Neuron (in vitro differentiated cells): ENCODE data around the gene FNDC3B.

Experiments
- H2AFZ ChIP-seq: one replicate; pipeline ENCODE4 v1.6.1; 2013; ENCODE audit warnings: low read depth, mild to moderate bottlenecking, inconsistent platforms, low read length, moderate library complexity
- H3K27me3 ChIP-seq: one replicate; pipeline ENCODE4 v1.6.1; 2013; ENCODE audit warnings: low read length; ENCODE audit not compliant: insufficient read depth
- H3K36me3 ChIP-seq: one replicate; pipeline ENCODE4 v1.6.1; 2013; ENCODE audit warnings: low read length; ENCODE audit not compliant: insufficient read depth
- H3K4me1 ChIP-seq: one replicate; pipeline ENCODE4 v1.6.1; 2013; ENCODE audit warnings: low read length; ENCODE audit not compliant: insufficient read depth
- H3K4me3 ChIP-seq: 2 replicates; pipeline ENCODE4 v1.5.1; 2013; ENCODE audit warnings: mild to moderate bottlenecking, low read length, moderate library complexity
- H3K9me3 ChIP-seq: one replicate; pipeline ENCODE4 v1.6.1; 2013; ENCODE audit warnings: low read length

FNDC3B gene

DNA sequence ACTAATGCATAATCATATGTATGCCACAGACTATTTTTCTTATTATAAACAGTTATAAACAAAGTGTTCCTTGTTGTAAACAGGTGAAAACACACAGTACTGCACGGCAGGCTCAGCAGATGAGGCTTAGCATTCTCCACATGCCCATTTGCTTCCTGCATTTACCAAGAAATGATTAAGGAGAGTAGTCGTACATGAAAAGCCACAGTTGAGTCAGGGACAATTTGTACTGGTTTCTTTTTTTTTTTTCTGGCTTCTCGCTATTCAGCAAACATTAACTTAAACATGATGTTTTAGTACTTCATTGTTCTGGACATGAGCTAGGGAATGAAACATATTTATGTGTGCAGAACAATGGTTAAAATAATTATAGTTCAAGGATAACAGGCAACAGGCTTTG, 345.5 kb downstream of the FNDC3B start:
- H3K4me1 ChIP-seq = no peaks in the 10 kb centered on the region
- H3K36me3 ChIP-seq = peaks cover 23% of the 10 kb centered on the region
- H3K4me3 ChIP-seq = no peak overlapping the region
- H3K27me3 ChIP-seq = no peaks in the 10 kb centered on the region
- H2AFZ ChIP-seq = no peak overlapping the region
- H3K9me3 ChIP-seq = peaks cover 8% of the 10 kb centered on the region

DNA sequence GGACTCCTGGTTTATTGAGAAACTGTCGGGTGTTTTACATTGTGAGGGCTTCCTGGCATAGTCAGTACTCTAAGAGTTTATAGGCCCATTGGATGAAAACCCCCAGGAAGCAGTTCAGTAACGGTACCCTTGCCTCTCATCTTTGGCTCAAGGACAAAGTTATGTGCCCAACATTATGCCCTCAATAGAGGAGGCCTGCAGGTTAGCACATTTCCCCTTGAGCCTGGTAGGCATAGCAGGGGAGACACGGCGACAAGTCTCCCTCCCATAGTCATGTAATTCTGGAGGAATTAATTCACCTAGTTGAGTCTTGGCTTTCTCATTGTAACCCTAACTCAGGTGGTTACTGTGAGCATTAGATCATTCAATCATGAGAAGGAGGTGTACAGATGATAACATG, 348.4 kb downstream of the FNDC3B start:
- H3K4me3 ChIP-seq = no peak overlapping the region
- H3K9me3 ChIP-seq = no peaks in the 10 kb centered on the region
- no peaks in the 10 kb centered on the region for H3K27me3 ChIP-seq
- H3K4me1 ChIP-seq = peaks cover 9% of the 10 kb centered on the region
- peaks cover 11% of the 10 kb centered on the region for H3K36me3 ChIP-seq
- no peak overlapping the region for H2AFZ ChIP-seq

DNA sequence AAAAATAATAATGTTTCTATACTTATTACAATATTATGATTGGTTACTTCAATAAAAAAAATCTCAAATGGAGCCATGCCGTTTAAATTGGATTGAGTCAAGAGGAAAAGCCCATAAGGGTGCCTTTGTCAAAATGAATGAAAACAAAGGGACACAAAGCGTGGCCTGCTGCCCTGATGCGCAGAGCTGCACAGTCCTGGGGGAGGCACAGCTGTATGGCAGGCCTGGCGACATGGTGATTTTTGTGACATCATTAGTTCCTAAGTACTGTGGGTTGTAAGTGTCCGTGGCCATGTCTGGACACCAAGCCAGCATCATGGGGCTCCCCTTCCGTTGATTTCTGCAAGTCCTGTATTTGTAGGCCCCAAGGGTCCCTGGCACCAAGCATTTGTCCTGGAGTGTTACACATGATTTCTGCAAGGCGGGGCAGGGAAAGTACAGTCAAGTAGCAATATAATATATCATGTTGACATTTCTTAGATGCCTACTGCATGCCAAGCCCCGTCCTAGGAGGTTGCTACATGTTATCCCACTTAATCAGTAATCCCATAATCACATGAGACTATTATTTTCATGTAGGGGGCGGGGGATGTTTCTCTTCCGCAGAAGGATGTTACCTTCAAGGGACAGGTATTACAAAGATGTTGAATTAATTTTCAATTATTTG, 349.2 kb downstream of the FNDC3B start:
- peaks cover 7% of the 10 kb centered on the region for H3K36me3 ChIP-seq
- no peaks in the 10 kb centered on the region for H3K9me3 ChIP-seq
- H3K4me3 ChIP-seq = no peak overlapping the region
- no peaks in the 10 kb centered on the region for H3K27me3 ChIP-seq
- H2AFZ ChIP-seq = no peak overlapping the region
- peaks cover 9% of the 10 kb centered on the region for H3K4me1 ChIP-seq

DNA sequence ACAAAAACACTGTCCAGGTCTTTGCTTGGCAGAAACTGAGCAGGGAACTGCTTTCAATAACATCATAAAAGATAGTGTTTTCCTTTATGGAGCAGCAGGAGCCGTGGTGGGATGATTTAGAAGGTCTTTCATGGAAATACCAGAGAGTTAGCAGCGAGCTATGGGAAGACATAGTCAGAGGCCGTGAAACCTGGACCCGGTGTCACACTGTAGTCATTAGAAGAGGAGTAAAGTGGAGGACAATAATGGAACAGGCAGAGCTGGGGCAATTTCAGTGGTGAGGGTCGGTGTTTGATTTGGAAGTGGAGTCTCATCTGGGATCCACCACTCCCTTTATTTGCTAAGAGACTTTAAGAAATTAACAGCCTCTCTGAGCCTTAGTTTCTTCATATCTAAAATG, 351.4 kb downstream of the FNDC3B start:
- Histone ChIP-seq H3K9me3 (no peaks in the 10 kb centered on the region), H3K27me3 (no peaks in the 10 kb centered on the region), H2AFZ (no peak overlapping the region), H3K4me1 (peaks cover 9% of the 10 kb centered on the region), H3K4me3 (no peak overlapping the region), H3K36me3 (peaks cover 8% of the 10 kb centered on the region)

DNA sequence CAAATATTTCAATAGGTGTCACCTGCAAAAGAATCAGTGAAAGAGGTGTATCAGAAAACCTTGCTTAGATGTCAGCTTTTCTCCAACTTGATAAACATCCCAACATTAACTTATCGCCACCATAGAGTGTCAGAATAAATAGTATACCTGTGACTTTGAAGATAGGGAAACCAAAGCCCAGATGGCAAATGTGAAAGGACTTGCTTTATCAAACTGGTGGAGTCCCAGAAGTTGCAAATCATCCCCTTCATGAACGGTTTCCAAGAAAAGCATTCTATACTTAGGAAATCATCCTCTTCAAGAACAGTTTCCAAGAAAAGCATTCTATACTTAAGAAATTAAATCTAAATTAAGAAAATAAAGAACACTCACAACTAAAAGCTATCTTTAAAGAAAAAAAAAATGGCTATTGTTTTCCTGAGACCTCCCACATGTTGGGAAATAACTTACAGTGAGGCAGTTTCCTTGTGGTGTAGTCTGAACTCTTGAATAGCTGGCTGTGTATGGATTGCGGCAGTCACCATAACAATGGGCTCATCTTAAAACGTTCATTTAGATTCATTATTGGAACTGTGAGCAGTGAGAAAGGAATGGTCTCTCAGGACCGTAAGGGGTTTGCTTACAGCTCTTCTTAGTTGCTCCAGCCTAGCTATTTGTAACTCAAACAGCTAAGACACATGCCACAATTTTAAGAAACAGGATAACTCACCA, 352.4 kb downstream of the FNDC3B start:
- Histone ChIP-seq H3K27me3 (no peaks in the 10 kb centered on the region), H3K9me3 (no peaks in the 10 kb centered on the region), H3K36me3 (peaks cover 13% of the 10 kb centered on the region), H3K4me3 (no peak overlapping the region), H3K4me1 (peaks cover 9% of the 10 kb centered on the region), H2AFZ (no peak overlapping the region)

DNA sequence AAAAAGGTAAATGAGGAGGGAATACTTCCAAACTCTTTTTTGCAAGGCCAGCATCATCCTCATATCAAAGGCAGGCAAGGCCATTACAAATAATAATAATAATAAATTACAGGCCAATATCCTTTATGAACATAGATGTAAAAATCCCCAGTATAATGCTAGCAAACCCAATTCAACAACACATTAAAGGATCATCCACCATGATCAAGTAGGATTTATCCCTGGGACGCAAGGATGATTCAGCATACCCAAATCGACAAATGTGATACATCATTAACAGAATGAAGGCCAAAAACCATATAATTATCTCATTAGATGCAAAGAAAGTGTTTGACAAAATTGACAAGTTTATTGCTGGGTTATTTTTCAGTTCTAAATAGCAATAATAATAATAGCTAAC, 355.3 kb downstream of the FNDC3B start:
- Histone ChIP-seq H3K27me3 (no peaks in the 10 kb centered on the region), H3K36me3 (peaks cover 17% of the 10 kb centered on the region), H3K4me3 (no peak overlapping the region), H2AFZ (no peak overlapping the region), H3K4me1 (peaks cover 9% of the 10 kb centered on the region), H3K9me3 (no peaks in the 10 kb centered on the region)

DNA sequence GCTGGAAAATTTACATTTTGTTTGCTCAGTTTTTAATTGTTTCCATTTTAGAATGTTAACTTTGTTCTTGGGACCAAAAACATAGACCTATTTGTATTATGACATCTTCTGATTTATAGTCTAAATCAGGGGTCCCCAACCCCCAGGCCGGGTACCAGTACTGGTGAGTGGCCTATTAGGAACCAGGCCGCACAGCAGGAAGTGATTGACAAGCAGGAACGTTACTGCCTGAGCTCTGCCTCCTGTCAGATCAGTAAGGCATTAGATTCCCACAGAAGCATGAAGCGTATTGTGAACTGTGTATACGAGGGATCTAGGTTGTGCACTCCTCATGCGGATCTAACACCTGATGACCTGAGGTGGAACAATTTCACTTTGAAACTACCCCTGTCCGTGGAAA, 357.0 kb downstream of the FNDC3B start:
- H3K27me3 ChIP-seq = no peaks in the 10 kb centered on the region
- peaks cover 8% of the 10 kb centered on the region for H3K4me1 ChIP-seq
- H2AFZ ChIP-seq = no peak overlapping the region
- H3K9me3 ChIP-seq = peaks cover 3% of the 10 kb centered on the region
- H3K4me3 ChIP-seq = no peak overlapping the region
- H3K36me3 ChIP-seq = peaks cover 17% of the 10 kb centered on the region

DNA sequence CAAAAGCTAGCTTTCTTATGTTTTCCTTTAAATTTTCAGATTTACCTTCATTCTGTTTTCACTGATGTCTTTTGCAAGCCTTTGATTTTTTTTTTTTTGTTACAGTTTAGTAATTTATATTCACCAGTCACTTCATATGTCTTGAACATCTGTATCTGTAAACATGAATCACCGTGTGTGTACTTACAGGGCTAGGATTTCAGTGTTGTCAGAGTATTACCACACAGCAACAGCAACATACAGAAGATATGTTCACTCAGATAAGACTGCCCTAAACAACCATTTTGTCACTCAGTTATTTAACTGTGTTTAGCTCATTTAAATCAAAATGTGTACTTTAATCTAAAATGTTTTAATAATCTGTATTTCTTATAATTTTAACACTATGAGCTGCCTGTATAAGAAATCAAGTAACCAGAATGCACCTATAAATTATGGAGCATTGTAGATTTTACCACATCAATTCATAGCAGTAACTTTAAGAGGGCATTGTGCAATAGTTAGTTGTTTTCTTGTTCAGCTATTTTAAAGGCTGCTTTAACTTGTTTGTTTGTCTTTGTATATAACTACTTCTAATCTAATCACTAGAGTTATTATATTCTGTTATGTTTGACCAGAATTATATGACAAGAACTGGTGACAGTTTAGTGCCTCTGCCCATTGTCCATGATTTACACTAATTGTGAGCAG, 358.5 kb downstream of the FNDC3B start:
- H3K4me1 ChIP-seq = peaks cover 2% of the 10 kb centered on the region
- no peak overlapping the region for H2AFZ ChIP-seq
- peaks cover 17% of the 10 kb centered on the region for H3K36me3 ChIP-seq
- H3K9me3 ChIP-seq = peaks cover 3% of the 10 kb centered on the region
- H3K27me3 ChIP-seq = no peaks in the 10 kb centered on the region
- H3K4me3 ChIP-seq = no peak overlapping the region

DNA sequence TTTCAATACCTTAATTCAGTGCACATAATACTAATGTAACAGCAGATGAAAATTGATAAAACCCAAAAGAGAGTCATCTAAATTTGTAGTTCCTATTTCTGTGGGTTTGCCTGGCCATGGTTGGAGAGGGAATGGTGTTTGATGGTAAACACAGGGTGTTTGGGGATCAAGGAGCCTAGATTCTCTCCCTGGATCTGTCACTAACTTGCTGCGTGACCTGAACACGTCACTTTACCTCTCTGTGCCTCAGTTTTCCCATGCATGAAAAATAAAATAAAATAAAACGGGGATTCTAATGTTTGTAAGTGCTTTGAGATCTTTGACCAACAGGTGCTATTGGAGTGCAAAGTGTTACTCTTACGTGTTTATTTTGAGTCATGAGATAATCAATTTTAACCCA, 359.1 kb downstream of the FNDC3B start:
- H3K9me3 ChIP-seq = peaks cover 3% of the 10 kb centered on the region
- no peak overlapping the region for H2AFZ ChIP-seq
- no peak overlapping the region for H3K4me3 ChIP-seq
- no peaks in the 10 kb centered on the region for H3K27me3 ChIP-seq
- H3K4me1 ChIP-seq = peaks cover 2% of the 10 kb centered on the region
- H3K36me3 ChIP-seq = peaks cover 17% of the 10 kb centered on the region

DNA sequence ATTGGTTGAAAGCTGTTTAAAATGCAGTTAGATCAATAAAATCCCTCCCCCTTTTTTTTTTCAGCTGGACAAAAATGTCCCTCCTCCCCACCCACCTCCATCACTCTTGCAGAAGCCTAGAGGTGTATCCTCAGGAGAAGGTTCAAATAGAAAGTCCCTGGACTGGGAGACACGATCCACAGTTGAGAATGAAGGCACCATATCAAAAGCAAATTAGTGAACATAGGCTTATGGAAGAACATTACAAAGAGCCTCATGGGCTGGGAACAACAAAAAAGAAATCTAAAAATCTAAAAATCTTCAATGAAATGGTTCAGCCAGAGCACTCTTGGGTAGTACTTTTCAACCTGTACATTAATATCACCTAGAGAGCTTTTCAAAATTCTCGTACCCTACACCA, 362.7 kb downstream of the FNDC3B start:
- Histone ChIP-seq H3K4me3 (no peak overlapping the region), H2AFZ (no peak overlapping the region), H3K4me1 (peaks cover 2% of the 10 kb centered on the region), H3K36me3 (peaks cover 10% of the 10 kb centered on the region), H3K9me3 (peaks cover 3% of the 10 kb centered on the region), H3K27me3 (no peaks in the 10 kb centered on the region)

DNA sequence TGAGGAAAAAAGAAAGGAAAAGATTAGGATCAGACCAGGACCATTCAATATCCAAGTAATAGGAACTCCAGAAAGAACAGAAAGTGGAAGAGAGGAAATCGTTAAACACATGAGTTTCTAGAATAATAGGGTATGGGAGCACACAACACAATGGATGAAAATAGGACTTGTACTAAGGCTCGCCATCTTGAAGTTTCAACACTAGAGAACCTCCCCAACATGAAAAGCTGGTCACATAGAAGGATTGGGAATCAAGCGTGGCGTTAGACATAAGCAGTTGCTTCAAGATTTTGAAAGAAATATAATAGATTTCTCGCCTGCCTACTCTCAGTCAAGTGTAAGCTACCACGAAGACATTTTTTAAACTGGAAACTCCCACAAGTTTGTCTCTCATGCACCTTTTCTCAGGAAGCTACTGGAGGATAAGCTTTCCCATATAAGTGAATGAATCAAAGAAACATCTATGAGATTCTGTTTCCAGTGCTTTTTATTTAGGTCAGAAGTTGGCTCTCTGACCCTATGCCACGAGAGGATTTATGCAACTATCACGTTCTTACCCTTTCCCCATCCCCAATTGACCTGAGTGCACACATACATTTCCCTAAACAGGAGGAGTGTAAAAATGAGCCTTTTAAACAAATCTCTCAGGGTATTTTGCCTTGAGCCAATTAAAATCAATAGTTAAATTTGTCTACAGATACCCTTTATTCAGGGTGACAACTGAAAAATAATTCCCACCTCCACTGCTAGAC, 363.7 kb downstream of the FNDC3B start:
- H2AFZ ChIP-seq = no peak overlapping the region
- no peak overlapping the region for H3K4me3 ChIP-seq
- peaks cover 3% of the 10 kb centered on the region for H3K9me3 ChIP-seq
- H3K4me1 ChIP-seq = peaks cover 2% of the 10 kb centered on the region
- no peaks in the 10 kb centered on the region for H3K27me3 ChIP-seq
- peaks cover 4% of the 10 kb centered on the region for H3K36me3 ChIP-seq

DNA sequence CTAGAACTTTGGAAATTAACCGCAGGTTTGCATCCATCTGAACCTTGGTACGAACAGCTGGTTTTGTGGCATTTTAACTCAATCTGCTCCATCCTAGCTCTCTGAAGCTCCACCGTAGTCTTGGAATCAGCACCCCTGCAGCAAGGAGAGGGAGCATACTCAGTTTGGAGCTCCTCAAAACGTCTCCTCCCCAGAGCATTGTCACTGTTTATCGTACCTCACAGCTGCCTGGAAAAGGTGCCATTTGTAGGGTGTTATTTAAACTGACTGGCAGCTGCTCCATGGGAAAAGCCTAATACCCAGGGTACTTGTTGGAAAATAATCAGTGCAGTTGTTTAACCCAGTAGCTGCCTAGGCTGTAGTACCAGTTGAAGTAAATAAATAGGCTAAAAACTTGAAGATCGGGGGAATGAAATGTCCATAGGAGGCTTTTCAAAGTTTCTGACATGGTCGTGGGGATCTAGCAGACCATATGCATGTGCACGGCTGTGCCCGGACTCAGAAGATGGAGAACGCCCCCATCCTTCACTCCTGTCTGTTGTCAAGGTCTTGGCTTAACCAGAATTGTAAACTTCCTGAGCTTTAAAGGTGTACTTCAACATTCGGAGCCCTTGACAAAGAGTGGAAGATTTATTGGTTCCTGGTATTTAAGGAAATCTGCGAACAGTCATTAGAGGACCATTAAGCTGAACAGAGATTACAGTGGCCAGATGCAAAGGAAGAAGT, 365.0 kb downstream of the FNDC3B start:
- Histone ChIP-seq H3K27me3 (no peaks in the 10 kb centered on the region), H3K4me3 (no peak overlapping the region), H3K9me3 (peaks cover 3% of the 10 kb centered on the region), H2AFZ (no peak overlapping the region), H3K4me1 (peaks cover 2% of the 10 kb centered on the region), H3K36me3 (no peaks in the 10 kb centered on the region)
